IPS-20b (cell line): ENCODE results near the gene GNGT2.

Source experiments
- H3K27ac ChIP-seq: one replicate; pipeline ENCODE4 v1.5.1; 2013; ENCODE audit warnings: low read length
- H3K27me3 ChIP-seq: 2 replicates; pipeline ENCODE4 v1.6.1; 2013; ENCODE audit warnings: mild to moderate bottlenecking, low read length, inconsistent platforms; ENCODE audit not compliant: insufficient read depth
- H3K36me3 ChIP-seq: 2 replicates; pipeline ENCODE4 v1.6.1; 2013; ENCODE audit warnings: low read depth, mild to moderate bottlenecking, inconsistent platforms, low read length, moderate library complexity; ENCODE audit not compliant: insufficient read depth
- H3K4me1 ChIP-seq: 2 replicates; pipeline ENCODE4 v1.6.1; 2013; ENCODE audit warnings: mild to moderate bottlenecking, control low read depth, inconsistent platforms, low read length, moderate library complexity; ENCODE audit not compliant: insufficient read depth
- H3K4me3 ChIP-seq: 2 replicates; pipeline ENCODE4 v1.5.1; 2013; ENCODE audit warnings: mild to moderate bottlenecking, low read length, inconsistent platforms
- H3K9ac ChIP-seq: 2 replicates; pipeline ENCODE4 v1.6.1; 2013; ENCODE audit warnings: low read depth, mild to moderate bottlenecking, inconsistent platforms, low read length, moderate library complexity
- H3K9me3 ChIP-seq: 2 replicates; pipeline ENCODE4 v1.6.1; 2013; ENCODE audit warnings: mild to moderate bottlenecking, low read depth, low read length, inconsistent platforms; ENCODE audit not compliant: insufficient read depth

Gene GNGT2

DNA sequence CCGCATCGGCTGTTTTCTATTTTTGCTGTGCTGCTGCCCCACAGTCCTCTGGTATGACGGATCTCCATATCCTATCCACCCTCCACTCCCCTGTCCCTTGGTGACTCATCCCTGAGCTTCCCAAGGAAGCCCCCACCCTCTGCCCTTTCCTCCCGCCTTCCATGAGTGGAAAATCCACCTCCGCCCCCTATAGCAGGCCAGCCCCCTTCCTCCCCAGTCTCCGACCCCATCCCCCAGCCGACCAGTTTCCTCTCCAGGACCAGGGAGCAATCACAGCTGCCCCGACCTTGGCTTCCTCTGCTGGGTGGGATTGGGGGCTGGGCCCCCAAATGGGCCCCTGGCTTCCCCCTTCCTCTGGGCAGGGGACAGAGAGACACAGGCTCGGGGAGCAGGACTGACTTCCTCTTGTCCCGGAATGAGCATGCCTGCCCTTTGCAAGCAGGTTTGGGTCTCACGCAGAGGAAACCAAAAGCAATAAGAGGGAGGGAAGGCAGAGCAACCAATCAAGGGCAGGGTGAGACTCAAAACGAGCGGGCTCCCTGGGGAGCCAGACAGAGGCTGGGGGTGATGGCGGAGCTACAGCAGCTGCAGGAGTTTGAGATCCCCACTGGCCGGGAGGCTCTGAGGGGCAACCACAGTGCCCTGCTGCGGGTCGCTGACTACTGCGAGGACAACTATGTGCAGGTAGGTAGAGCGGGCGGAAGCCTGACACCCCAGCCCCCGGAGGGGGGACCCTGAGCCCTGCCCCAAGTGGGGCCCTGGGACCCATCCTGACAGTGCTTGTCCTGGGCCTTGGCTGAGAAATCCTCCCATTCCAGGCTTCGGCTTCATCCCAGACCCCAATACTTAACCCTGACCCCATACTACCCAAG is at the start of gene GNGT2, which contains the start of gene ABI3:
GNGT2 (minus strand) TSS at position 417 of the 872 bp plus-strand sequence. CDS start 3,152 bp downstream, outside the sequence.
ABI3 (plus strand) TSS at position 550 of the 872 bp plus-strand sequence; CDS start at position 568, 18 bp downstream.
- no peaks in the 10 kb centered on the region for H3K36me3 ChIP-seq
- H3K4me1 ChIP-seq: peaks cover 20% of the 10 kb centered on the region
- peak within 1 kb of the TSS; percentile 27; the same call in 1 of the 2 replicates for H3K9ac ChIP-seq
- H3K9me3 ChIP-seq: no peaks in the 10 kb centered on the region
- H3K4me3 ChIP-seq: peak within 1 kb of the TSS; percentile 32; the same call in 1 of the 2 replicates
- no peak within 1 kb of the TSS for H3K27ac ChIP-seq
- H3K27me3 ChIP-seq: no peaks in the 10 kb centered on the region

DNA sequence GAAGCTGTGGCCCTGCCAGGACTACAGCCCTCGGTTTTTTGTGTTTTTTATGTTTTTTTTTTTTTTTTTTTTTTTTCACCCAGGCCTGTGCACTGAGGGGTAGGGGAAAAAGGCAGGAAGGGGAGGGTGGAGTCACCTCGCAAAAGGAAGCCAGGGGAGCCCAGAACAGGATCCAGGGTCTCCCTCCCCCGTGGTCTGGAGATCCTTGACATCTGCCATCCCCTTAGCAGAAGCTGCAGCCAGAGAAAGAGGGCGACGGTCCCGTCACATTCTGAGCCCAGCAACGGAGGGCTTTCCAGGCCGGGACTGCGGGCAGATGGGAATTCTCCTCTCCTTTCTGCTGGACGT is 49.3 kb upstream of the GNGT2 start:
- no peaks in the 10 kb centered on the region for H3K9me3 ChIP-seq
- H3K27ac ChIP-seq: no peak overlapping the region
- peaks cover 25% of the 10 kb centered on the region for H3K27me3 ChIP-seq
- H3K9ac ChIP-seq: no peak overlapping the region
- no peaks in the 10 kb centered on the region for H3K36me3 ChIP-seq
- H3K4me1 ChIP-seq: no peaks in the 10 kb centered on the region
- peak overlapping the region; percentile 64 for H3K4me3 ChIP-seq

DNA sequence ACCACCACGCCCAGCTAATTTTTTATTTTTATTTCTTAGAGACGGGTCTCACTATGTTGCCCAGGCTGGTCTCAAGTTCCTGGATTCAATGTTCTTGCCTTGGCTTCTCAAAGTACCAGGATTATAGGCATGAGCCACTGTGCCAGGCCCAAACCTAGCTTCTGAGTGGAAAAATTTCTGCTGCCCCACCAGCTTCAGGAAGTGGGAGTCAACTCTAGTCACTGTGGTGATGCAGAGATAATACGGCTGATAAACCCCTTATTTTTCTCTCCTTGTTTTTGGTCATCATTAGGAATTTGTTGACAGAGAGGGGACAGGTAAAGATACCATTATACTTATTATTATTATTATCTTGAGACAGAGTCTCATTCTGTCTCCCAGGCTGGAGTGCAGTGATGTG is 48.0 kb upstream of the GNGT2 start:
- H3K4me1 ChIP-seq: no peaks in the 10 kb centered on the region
- peaks cover 25% of the 10 kb centered on the region for H3K27me3 ChIP-seq
- no peak overlapping the region for H3K4me3 ChIP-seq
- H3K36me3 ChIP-seq: no peaks in the 10 kb centered on the region
- no peak overlapping the region for H3K27ac ChIP-seq
- no peak overlapping the region for H3K9ac ChIP-seq
- no peaks in the 10 kb centered on the region for H3K9me3 ChIP-seq

DNA sequence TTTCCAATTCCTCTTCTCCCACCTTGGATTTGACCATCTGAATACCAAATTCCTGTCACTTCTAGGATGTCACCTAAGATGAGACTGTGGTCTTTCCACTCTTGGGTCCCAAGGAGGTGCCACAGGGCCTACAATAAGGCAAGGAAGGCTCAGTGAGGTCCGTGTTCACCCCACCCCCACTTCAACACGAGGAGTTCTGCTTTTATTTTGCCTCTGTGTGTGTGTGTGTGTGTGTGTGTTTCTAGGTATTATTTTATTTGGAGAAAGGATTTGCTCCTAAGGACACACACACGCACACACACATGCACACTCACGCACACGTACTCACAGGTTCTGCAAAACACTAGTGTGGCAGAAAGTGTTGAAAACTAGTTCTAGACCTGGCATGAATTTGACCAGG is 44.8 kb upstream of the GNGT2 start:
- H3K9ac ChIP-seq: no peak overlapping the region
- no peaks in the 10 kb centered on the region for H3K4me1 ChIP-seq
- H3K36me3 ChIP-seq: no peaks in the 10 kb centered on the region
- H3K9me3 ChIP-seq: no peaks in the 10 kb centered on the region
- peaks cover 11% of the 10 kb centered on the region for H3K27me3 ChIP-seq
- H3K27ac ChIP-seq: no peak overlapping the region
- H3K4me3 ChIP-seq: no peak overlapping the region

DNA sequence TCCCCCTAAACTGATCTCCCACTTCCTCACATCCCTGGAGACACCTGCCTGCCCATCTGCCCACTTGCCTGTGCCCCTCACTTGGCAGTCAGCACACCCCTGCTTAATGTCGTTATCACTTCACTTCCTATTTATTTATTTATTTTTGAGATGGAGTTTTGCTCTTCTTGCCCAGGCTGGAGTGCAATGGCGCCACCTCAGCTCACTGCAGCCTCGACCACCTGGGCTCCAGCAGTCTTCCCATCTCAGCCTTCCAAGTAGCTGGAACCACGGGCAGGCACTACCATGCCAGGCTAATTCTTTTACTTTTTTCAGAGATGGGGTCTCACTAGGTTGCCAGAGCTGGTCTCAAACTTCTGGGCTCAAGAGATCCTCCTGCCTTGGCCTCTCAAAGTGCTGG is 43.7 kb upstream of the GNGT2 start:
- Histone ChIP-seq H3K27ac (no peak overlapping the region), H3K36me3 (no peaks in the 10 kb centered on the region), H3K4me3 (no peak overlapping the region), H3K9me3 (no peaks in the 10 kb centered on the region), H3K9ac (no peak overlapping the region), H3K27me3 (0 out of 2 replicates have a peak, but pooled peaks cover under 1% of the 10 kb centered on the region), H3K4me1 (no peaks in the 10 kb centered on the region)

DNA sequence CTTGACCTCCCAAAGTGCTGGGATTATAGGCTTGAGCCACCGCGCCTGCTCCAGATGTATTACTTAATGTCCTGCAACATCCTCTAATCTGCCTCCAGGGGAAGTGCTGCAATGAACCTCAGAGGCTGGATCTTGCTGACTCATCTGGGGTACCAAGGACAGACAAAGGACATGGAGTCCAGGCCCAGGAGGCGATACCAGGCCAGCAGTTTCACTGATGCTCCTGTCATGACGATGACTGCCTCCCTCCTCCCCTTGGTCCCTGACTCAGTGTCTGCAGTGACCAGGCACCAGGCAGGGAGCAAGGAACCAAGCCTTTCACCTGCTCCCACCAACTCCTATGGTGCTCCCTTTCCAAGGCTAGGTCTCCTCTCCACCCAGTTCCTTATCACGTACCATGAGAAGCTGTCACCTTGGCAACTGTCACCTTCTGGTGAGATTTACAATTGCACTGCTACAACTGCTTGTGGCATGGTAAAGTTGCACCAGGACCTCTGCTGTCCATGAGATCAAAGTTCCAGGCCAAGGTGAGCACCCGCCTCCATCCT is 41.8 kb upstream of the GNGT2 start:
- no peak overlapping the region for H3K4me3 ChIP-seq
- H3K9ac ChIP-seq: no peak overlapping the region
- H3K27ac ChIP-seq: no peak overlapping the region
- no peaks in the 10 kb centered on the region for H3K27me3 ChIP-seq
- no peaks in the 10 kb centered on the region for H3K36me3 ChIP-seq
- H3K9me3 ChIP-seq: no peaks in the 10 kb centered on the region
- no peaks in the 10 kb centered on the region for H3K4me1 ChIP-seq

DNA sequence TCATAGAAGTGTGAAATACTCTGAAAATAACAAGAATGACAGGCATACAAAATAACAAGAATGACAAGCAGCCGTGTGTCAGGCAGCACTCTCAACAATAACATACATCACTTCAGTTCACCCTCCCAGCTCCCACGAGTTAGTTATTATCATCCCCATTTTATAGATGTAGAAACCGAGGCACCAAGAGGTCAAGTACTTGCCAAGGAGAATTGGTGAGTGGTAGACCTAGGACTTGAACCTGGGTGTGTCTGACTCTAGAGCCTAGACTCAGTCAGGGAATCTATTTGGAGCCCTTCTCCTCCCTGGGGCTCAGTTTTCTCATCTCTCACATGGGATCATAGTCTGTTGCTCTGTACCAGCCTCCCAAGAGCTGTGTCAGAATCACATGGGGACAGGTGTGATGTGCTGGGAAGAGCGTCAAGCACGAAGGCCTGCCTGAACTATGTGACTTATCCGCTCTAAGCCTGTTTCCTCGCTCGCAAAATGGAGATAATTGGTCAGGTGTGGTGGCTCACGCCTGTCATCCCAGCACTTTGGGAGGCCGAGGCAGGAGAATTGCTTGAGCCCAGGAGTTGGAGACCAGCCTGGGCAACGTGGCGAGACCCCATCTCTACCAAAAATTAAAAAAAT is 39.6 kb upstream of the GNGT2 start:
- Histone ChIP-seq H3K36me3 (no peaks in the 10 kb centered on the region), H3K9ac (no peak overlapping the region), H3K4me1 (no peaks in the 10 kb centered on the region), H3K4me3 (no peak overlapping the region), H3K27me3 (no peaks in the 10 kb centered on the region), H3K9me3 (no peaks in the 10 kb centered on the region), H3K27ac (no peak overlapping the region)

DNA sequence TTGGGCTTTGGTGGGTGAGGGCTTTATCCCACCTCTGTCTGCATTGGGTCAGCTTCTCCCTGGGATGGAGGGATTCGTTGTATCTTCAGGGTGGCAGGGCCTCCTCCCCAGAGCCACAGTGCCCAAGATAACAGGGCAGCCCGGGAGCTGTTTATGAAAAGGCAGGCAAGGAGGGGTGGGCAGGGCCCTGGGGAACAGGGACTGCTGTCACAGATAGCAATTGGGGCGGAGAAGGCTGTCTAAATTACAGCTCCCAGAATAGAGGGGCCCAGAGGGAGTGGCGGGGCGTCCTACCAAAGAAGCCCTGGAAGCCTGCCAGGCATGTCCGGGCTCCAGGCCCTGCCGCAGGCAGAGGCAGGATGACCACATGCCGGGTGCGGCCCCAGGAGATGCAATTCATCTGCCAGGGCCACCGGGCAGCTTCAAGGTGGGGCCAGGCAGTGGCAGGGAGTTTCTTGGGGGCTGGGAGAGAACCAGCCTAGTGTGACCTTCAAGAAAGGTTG is 39.0 kb upstream of the GNGT2 start:
- Histone ChIP-seq H3K4me3 (no peak overlapping the region), H3K4me1 (no peaks in the 10 kb centered on the region), H3K27ac (no peak overlapping the region)

DNA sequence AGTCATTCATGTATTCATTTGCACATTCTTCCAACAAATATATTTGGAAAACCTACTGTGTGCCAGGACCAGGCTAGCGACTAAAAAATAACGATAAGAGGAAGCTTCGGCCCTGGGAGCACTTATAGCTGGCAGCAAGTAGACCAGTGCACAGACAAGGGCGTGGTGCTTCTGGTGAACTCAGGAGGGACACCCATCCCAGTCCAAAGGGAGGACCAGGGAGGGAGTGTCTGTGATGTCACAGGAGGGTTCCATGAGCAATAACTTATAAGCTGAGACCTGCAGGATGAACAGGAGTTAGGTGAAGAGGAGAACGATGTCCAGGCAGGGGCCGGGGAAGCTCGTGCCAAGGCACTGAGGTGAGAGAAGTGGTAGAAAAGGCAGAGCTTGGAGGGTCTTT is 37.6 kb upstream of the GNGT2 start:
- H3K9me3 ChIP-seq: no peaks in the 10 kb centered on the region
- H3K4me1 ChIP-seq: no peaks in the 10 kb centered on the region
- H3K27ac ChIP-seq: no peak overlapping the region
- no peak overlapping the region for H3K4me3 ChIP-seq
- no peaks in the 10 kb centered on the region for H3K27me3 ChIP-seq
- H3K36me3 ChIP-seq: no peaks in the 10 kb centered on the region
- H3K9ac ChIP-seq: no peak overlapping the region

More for the DNA sequence above, 39.0 kb upstream of the GNGT2 start:
- no peak overlapping the region for H3K9ac ChIP-seq
- H3K9me3 ChIP-seq: no peaks in the 10 kb centered on the region
- H3K36me3 ChIP-seq: no peaks in the 10 kb centered on the region
- H3K27me3 ChIP-seq: no peaks in the 10 kb centered on the region

DNA sequence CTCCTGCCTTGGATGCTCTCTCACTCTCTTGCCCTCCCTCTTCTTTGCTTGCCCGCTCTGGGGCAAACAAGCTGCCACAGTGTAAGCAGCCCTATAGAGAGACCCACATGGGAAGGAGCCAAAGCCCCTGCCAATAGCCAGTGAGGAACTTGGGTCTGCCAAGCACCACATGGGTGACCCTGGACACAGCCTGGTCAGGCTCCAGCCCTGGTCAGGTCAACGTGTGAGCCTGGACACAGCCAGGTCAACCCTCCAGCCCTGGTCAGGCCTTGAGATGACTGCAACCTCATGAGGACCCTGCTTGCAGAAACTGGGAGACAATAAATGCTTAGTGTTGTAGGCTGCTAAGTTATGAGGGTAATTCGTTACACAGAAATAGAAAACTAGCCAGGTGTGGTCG is 34.5 kb upstream of the GNGT2 start:
- Histone ChIP-seq H3K36me3 (no peaks in the 10 kb centered on the region), H3K9ac (no peak overlapping the region), H3K27ac (no peak overlapping the region), H3K4me1 (no peaks in the 10 kb centered on the region), H3K27me3 (no peaks in the 10 kb centered on the region), H3K4me3 (no peak overlapping the region), H3K9me3 (no peaks in the 10 kb centered on the region)

DNA sequence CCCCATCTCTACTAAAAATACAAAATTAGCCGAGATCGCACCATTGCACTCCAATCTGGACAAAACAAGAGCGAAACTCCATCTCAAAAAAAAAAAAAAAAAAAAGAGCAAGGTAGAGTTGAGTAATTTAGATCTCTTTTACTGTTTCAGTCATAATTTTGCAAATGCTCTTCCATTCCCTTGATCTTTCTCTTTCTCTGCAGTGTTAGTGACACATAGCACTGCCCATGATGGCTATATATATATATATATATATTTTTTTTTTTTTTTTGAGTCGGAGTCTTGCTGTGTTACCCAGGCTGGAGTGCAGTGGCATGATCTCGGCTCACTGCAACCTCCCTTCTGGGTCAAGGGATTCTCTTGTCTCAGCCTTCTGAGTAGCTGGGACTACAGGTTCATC is 32.4 kb upstream of the GNGT2 start:
- H3K9me3 ChIP-seq: no peaks in the 10 kb centered on the region
- no peaks in the 10 kb centered on the region for H3K27me3 ChIP-seq
- H3K4me3 ChIP-seq: no peak overlapping the region
- no peaks in the 10 kb centered on the region for H3K4me1 ChIP-seq
- no peaks in the 10 kb centered on the region for H3K36me3 ChIP-seq
- no peak overlapping the region for H3K9ac ChIP-seq
- H3K27ac ChIP-seq: no peak overlapping the region
